ENCODE results near the gene CYFIP1. TPM values are rescaled to one million over a fixed set of nuclear protein-coding genes. Genes with fewer than 3 reads are reported as not detected.

Gene CYFIP1
- total and polyA plus RNA-seq, 2 of the 13 experiments (the other 11 are each of a cell fraction or from before 2014, with no cell fraction given), result 38.1 to 58.3 TPM

- 0 out of 2 replicates have a peak, but pooled peaks have one; percentile 29 for TF ChIP-seq JUND (CRISPR knock-in tag; IDR thresholded peaks at IDR 0.05)
- 0 out of 2 replicates have a peak, but pooled peaks have one; percentile 33 for TF ChIP-seq RELA (CRISPR knock-in tag; IDR thresholded peaks at IDR 0.05)
- TF ChIP-seq NFIC (IDR thresholded peaks at IDR 0.05; ENCODE audit: low read length), result no peak
- no peak for TF ChIP-seq SOX13 (IDR thresholded peaks at IDR 0.05)
- no peak for TF ChIP-seq SOX13 (CRISPR knock-in tag; conservative IDR thresholded peaks at IDR 0.05 in 1 of 2, IDR thresholded peaks at IDR 0.05 in 1 of 2)
- peak; percentile 62 for TF ChIP-seq DRAP1 (CRISPR knock-in tag; IDR thresholded peaks at IDR 0.05)
- TF ChIP-seq YY1 (IDR thresholded peaks at IDR 0.05; ENCODE audit: insufficient read depth, insufficient replicate concordance, low read depth, low read length), result no peak
- TF ChIP-seq PRPF4 (IDR thresholded peaks at IDR 0.05; ENCODE audit: low read depth, low read length, poor library complexity, severe bottlenecking), result no peak
- TF ChIP-seq XRCC5 (optimal IDR thresholded peaks at IDR 0.05; ENCODE audit: low read length), result no peak
- no peak for TF ChIP-seq ZFP36L2 (CRISPR knock-in tag; IDR thresholded peaks at IDR 0.05)
- no peak for TF ChIP-seq DDIT3 (CRISPR knock-in tag; IDR thresholded peaks at IDR 0.05)
- no peak for TF ChIP-seq CC2D1A (CRISPR knock-in tag; IDR thresholded peaks at IDR 0.05)
- TF ChIP-seq HDAC1 (CRISPR knock-in tag; IDR thresholded peaks at IDR 0.05), result peak; percentile 93
- TF ChIP-seq AHDC1 (CRISPR knock-in tag; IDR thresholded peaks at IDR 0.05; ENCODE audit: borderline replicate concordance), result no peak
- peak; percentile 16; the same call in 1 of the 2 replicates for TF ChIP-seq ZNF331 (CRISPR knock-in tag; IDR thresholded peaks at IDR 0.05)
- TF ChIP-seq ZUFSP (CRISPR knock-in tag; IDR thresholded peaks at IDR 0.05; ENCODE audit: borderline replicate concordance), result no peak
- peak; percentile 69; the same call in 1 of the 2 replicates for TF ChIP-seq SRY (CRISPR knock-in tag; IDR thresholded peaks at IDR 0.05)
- TF ChIP-seq THAP9 (CRISPR knock-in tag; IDR thresholded peaks at IDR 0.05; ENCODE audit: borderline replicate concordance), result peak; percentile 72
These were observed 141.7 kb downstream of the CYFIP1 start, which contains the start of gene NIPA2 (continued) for GRCh38 chr15:22838292-22839042.
